ENCODE results near the gene ZNF76.

The ZNF76 gene

GRCh38 chr6:35272005-35272404, 12.5 kb downstream of the ZNF76 start:
- no peak overlapping the region for H3K9ac ChIP-seq (ENCODE audit: low read length)
- H3K79me2 ChIP-seq (ENCODE audit: low read length) = no peaks in the 10 kb centered on the region
- no peaks in the 10 kb centered on the region for H3K36me3 ChIP-seq (replicated peaks; ENCODE audit: low read depth, low read length)
- no peaks in the 10 kb centered on the region for H3K27me3 ChIP-seq (ENCODE audit: low read depth, low read length)
- TF ChIP-seq CTCF (IDR thresholded peaks at IDR 0.05; ENCODE audit: low read depth, low read length) (no peak), EZH2phosphoT487 (IDR thresholded peaks at IDR 0.05; ENCODE audit: low read depth) (no peak)
- no peaks in the 10 kb centered on the region for H4K20me1 ChIP-seq (ENCODE audit: insufficient read depth, low read length)
- no peaks in the 10 kb centered on the region for H3K9me3 ChIP-seq (ENCODE audit: insufficient read depth, low read length)
- H3K4me2 ChIP-seq (ENCODE audit: low read length) = no peak overlapping the region
- H3K4me1 ChIP-seq (ENCODE audit: low read length) = no peaks in the 10 kb centered on the region
- no peak overlapping the region for H3K4me3 ChIP-seq (ENCODE audit: low read length)
- no peak overlapping the region for H2AFZ ChIP-seq (ENCODE audit: low read depth, low read length)
- no peak overlapping the region for H3K27ac ChIP-seq (ENCODE audit: low read length)

GRCh38 chr6:35273822-35274559, 14.5 kb downstream of the ZNF76 start:
- TF ChIP-seq EZH2phosphoT487 (IDR thresholded peaks at IDR 0.05; ENCODE audit: low read depth) (no peak), CTCF (IDR thresholded peaks at IDR 0.05; ENCODE audit: low read depth, low read length) (no peak)
- H3K79me2 ChIP-seq (ENCODE audit: low read length) = no peaks in the 10 kb centered on the region
- no peaks in the 10 kb centered on the region for H4K20me1 ChIP-seq (ENCODE audit: insufficient read depth, low read length)
- no peaks in the 10 kb centered on the region for H3K4me1 ChIP-seq (ENCODE audit: low read length)
- H3K4me2 ChIP-seq (ENCODE audit: low read length) = no peak overlapping the region
- no peaks in the 10 kb centered on the region for H3K9me3 ChIP-seq (ENCODE audit: insufficient read depth, low read length)
- H2AFZ ChIP-seq (ENCODE audit: low read depth, low read length) = no peak overlapping the region
- no peaks in the 10 kb centered on the region for H3K36me3 ChIP-seq (replicated peaks; ENCODE audit: low read depth, low read length)
- no peaks in the 10 kb centered on the region for H3K27me3 ChIP-seq (ENCODE audit: low read depth, low read length)
- H3K4me3 ChIP-seq (ENCODE audit: low read length) = no peak overlapping the region
- H3K9ac ChIP-seq (ENCODE audit: low read length) = no peak overlapping the region
- H3K27ac ChIP-seq (ENCODE audit: low read length) = no peak overlapping the region

- Histone ChIP-seq H3K27me3 (ENCODE audit: low read depth, low read length) (no peaks in the 10 kb centered on the region), H3K4me2 (ENCODE audit: low read length) (no peak overlapping the region), H3K27ac (ENCODE audit: low read length) (no peak overlapping the region), H3K36me3 (replicated peaks; ENCODE audit: low read depth, low read length) (no peaks in the 10 kb centered on the region), H3K9me3 (ENCODE audit: insufficient read depth, low read length) (no peaks in the 10 kb centered on the region), H3K9ac (ENCODE audit: low read length) (no peak overlapping the region), H4K20me1 (ENCODE audit: insufficient read depth, low read length) (no peaks in the 10 kb centered on the region), H3K4me1 (ENCODE audit: low read length) (no peaks in the 10 kb centered on the region), H2AFZ (ENCODE audit: low read depth, low read length) (no peak overlapping the region), H3K4me3 (ENCODE audit: low read length) (no peak overlapping the region), H3K79me2 (ENCODE audit: low read length) (no peaks in the 10 kb centered on the region)
- TF ChIP-seq EZH2phosphoT487 (IDR thresholded peaks at IDR 0.05; ENCODE audit: low read depth) (no peak), CTCF (IDR thresholded peaks at IDR 0.05; ENCODE audit: low read depth, low read length) (no peak)
Measured at GRCh38 chr6:35275744-35276260, 16.3 kb downstream of the ZNF76 start.

GRCh38 chr6:35278708-35279107, 19.2 kb downstream of the ZNF76 start:
- H3K27me3 ChIP-seq (ENCODE audit: low read depth, low read length) = no peaks in the 10 kb centered on the region
- no peak overlapping the region for H3K4me2 ChIP-seq (ENCODE audit: low read length)
- TF ChIP-seq CTCF (IDR thresholded peaks at IDR 0.05; ENCODE audit: low read depth, low read length) = no peak
- no peak for TF ChIP-seq EZH2phosphoT487 (IDR thresholded peaks at IDR 0.05; ENCODE audit: low read depth)

More at GRCh38 chr6:35278708-35279107, 19.2 kb downstream of the ZNF76 start:
- Histone ChIP-seq H3K27ac (ENCODE audit: low read length) (no peak overlapping the region), H2AFZ (ENCODE audit: low read depth, low read length) (no peak overlapping the region), H3K79me2 (ENCODE audit: low read length) (no peaks in the 10 kb centered on the region), H3K36me3 (replicated peaks; ENCODE audit: low read depth, low read length) (no peaks in the 10 kb centered on the region), H3K9ac (ENCODE audit: low read length) (no peak overlapping the region), H3K4me1 (ENCODE audit: low read length) (no peaks in the 10 kb centered on the region), H3K4me3 (ENCODE audit: low read length) (no peak overlapping the region), H4K20me1 (ENCODE audit: insufficient read depth, low read length) (no peaks in the 10 kb centered on the region), H3K9me3 (ENCODE audit: insufficient read depth, low read length) (no peaks in the 10 kb centered on the region)

Measured in OCI-LY3 (cell line).